GM13977 (cell line): Measurements from ENCODE around the gene LDLRAD3.

Experiments
- DNase-seq: peaks from one replicate; pipeline ENCODE4 v3.0.0; 2012; ENCODE audit warnings: low spot score
- in situ Hi-C: fragments of 300-500 bp; cut with MboI; formaldehyde crosslinking; loops from one replicate; pipeline ENCODE4 v1.12.0; 2022; ENCODE audit warnings: low sequenced_read_pairs, low pct_unique_long_range_greater_than_20kb, mixed read lengths, inconsistent platforms; ENCODE audit not compliant: unreplicated experiment
- TF ChIP-seq, protein P1 (sequence below): IDR thresholded peaks from 2 replicates; pipeline ENCODE4 v1.5.1; 2012; ENCODE audit warnings: mild to moderate bottlenecking, control low read depth; ENCODE audit not compliant: insufficient read depth; ENCODE audit errors: extremely low read depth, missing control alignments

Gene LDLRAD3

DNA sequence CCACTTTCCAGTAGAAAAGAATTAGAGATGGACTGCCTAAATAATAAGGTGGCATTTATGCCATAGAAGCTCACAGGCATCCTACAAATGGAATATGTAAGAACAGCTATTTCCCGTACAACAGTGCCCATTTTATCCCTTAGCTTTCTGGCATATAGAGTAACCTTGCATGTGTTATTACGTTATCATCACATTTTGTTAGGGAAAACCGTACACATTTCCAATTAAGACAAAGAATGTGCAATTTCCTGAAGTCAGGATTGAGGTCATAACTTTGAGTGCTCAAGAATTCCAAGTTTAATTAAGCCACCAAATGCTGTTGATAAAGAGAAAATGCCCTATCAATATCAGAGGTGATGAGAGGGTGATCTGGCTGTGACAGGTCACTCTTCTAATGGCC lies 58.9 kb downstream of the LDLRAD3 start:
- TF ChIP-seq, protein P1, sequence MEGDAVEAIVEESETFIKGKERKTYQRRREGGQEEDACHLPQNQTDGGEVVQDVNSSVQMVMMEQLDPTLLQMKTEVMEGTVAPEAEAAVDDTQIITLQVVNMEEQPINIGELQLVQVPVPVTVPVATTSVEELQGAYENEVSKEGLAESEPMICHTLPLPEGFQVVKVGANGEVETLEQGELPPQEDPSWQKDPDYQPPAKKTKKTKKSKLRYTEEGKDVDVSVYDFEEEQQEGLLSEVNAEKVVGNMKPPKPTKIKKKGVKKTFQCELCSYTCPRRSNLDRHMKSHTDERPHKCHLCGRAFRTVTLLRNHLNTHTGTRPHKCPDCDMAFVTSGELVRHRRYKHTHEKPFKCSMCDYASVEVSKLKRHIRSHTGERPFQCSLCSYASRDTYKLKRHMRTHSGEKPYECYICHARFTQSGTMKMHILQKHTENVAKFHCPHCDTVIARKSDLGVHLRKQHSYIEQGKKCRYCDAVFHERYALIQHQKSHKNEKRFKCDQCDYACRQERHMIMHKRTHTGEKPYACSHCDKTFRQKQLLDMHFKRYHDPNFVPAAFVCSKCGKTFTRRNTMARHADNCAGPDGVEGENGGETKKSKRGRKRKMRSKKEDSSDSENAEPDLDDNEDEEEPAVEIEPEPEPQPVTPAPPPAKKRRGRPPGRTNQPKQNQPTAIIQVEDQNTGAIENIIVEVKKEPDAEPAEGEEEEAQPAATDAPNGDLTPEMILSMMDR = no peak
- in situ Hi-C loops = no loop called here
- no peak for DNase-seq

DNA sequence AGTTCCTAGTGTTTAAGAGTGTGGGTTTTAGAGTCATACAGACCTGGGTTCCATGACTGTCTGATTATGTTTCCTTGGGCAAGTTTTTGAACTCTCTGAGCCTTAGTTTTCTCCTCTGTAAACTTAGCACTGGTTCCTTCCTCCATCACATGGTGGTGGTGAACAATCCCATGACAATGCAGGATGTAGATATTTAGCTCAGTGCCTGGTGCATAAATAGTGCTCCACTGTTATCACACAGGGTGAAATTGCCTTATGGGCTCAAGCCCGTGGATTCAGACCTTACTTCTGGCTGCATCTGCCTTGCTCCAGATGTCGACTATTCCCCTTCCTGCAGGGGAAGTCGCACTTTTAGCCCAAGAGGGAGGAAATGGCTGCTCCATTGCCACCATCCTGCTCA lies 62.7 kb downstream of the LDLRAD3 start:
- no peak for DNase-seq
- TF ChIP-seq, protein P1 = no peak
- in situ Hi-C loops = no loop called here

DNA sequence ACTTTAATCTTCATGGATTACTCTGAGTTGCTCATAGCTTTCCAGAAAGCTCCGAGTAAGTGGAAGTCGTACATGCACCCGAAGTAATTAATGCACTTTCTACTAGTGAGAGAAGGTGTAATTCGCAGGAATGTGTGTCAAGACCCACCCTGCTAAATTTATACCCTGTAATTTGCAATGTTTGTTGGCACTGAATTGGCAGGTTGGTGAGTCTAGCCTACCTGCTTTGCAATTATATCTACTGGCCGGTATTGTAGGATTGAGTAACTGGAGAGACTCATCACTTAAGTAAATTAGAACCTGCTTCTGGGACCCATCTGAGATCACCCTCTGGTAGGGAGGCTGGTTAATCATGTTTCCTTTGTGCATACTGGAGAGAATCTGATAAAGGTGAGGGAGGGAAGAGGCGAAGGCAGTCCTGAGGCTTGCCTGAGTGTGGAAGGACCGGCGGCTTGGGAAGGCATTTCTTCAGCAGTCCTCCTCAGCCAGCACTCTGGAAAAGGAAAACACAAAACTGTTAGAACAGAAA lies 63.3 kb downstream of the LDLRAD3 start:
- DNase-seq = no peak
- TF ChIP-seq, protein P1 = no peak
- in situ Hi-C loops = no loop called here

DNA sequence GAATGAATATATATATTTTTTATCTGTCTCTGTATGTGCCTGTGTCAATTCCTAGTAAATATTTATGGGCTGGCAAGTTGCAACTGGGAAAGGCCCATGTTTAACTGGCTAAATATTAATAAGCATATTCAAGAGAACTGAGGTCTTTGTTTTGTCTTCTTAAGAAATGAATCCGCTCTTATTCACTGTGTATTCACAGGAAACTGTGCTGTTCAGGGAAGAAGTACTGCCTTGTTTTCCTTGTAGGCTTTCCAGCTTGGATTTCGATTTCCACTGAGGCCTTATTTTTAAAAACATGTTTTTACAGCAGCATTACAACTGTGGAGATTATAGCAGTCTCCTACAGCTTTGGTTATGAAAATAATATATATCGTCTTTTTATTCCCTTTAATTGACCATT lies 64.7 kb downstream of the LDLRAD3 start:
- in situ Hi-C loops = no loop called here
- TF ChIP-seq, protein P1 = no peak
- no peak for DNase-seq

DNA sequence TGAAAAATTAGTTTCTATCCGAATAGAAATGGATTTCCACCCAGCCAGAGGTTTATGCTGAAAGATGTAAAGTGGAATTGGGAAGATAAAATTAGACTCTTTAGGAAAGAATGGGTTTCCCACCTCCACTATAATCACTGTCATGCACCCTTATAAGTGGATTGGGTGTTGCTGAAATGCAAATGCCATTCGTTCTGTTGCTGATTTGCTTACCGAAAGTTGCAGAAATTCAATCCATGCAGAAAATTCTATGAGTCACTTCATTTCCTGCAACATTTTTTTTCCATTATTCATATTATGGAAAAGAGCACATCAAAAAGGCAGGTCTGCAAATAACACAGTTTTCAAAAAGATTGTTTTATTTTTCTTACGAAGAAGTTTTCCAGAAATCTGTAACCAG lies 65.6 kb downstream of the LDLRAD3 start:
- in situ Hi-C loops = no loop called here
- no peak for DNase-seq
- TF ChIP-seq, protein P1 = no peak

DNA sequence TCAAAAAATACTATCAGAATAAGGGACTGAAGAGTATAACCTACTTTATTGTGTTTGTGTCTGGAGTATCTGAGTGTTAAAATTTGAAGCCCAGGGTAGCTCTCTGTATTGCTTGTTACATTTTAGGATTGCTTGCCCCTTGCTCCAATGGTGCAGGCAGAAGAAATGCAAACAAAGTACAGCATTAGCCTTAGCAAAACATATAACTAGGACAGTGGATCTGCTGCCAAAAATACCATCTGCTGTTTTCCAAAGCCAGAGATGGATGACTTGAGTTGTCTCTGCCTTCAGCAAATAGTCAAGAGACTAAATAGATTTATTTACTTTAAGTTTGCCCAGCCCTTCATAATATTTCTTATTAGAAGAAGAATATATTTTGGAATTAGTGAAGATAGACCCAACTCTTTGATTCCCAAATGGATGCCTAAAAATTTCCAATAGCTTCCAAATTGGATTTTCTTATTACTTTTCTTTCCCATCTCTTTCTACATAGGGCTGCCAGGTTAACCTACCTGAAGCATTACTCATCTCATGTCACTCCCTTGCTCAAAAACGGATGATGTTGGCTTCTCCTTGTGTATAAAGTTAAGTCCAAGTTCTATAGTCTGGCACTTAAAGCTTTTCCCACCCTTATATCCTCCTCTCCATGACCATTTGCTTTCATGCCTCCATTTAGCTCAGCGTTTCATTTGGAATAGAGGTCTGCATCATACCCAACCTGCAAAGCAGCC lies 66.3 kb downstream of the LDLRAD3 start:
- in situ Hi-C loops = no loop called here
- no peak for DNase-seq
- TF ChIP-seq, protein P1 = no peak
